Activated CD8-positive, alpha-beta T cell treated with anti-CD3 and anti-CD28 coated beads, Interleukin-2, amount 10 ng/mL, durations not matched to agents 7 days and 5 days (primary cell): Measurements from ENCODE around the gene PSMG4. TPM values are rescaled to one million over a fixed set of nuclear protein-coding genes. Genes with fewer than 3 reads are reported as not detected.

Experiments
- ATAC-seq: fragments of 150-1000 bp; cut with Tn5 transposase; one replicate; pipeline ENCODE4 v1.10.0; 2021; ENCODE audit warnings: moderate library complexity
- CTCF ChIA-PET: fragments of 350-600 bp; sonication (Branson Sonifier 250); formaldehyde crosslinking; loops from one replicate; lab custom pipeline; 2021; ENCODE audit warnings: antibody characterized with exemption; lab: Charles Lee
- POLR2A ChIA-PET: fragments of 350-600 bp; sonication (Branson Sonifier 250); formaldehyde crosslinking; loops from one replicate; lab custom pipeline; 2021; ENCODE audit warnings: antibody characterized with exemption; lab: Charles Lee
- DNase-seq: peaks from one replicate; pipeline ENCODE4 v3.0.0-alpha.2; 2020
- H3K27ac Mint-ChIP-seq: one replicate; pipeline ENCODE4 v1.8.0; 2021; ENCODE audit warnings: mild to moderate bottlenecking, mixed read lengths
- H3K27me3 Mint-ChIP-seq: one replicate; pipeline ENCODE4 v1.8.0; 2021; ENCODE audit warnings: low read depth, mixed read lengths
- H3K36me3 Mint-ChIP-seq: one replicate; pipeline ENCODE4 v1.8.0; 2021; ENCODE audit warnings: low read depth, mixed read lengths
- H3K4me1 Mint-ChIP-seq: one replicate; pipeline ENCODE4 v1.8.0; 2021; ENCODE audit warnings: low read depth, mixed read lengths
- H3K4me3 Mint-ChIP-seq: one replicate; pipeline ENCODE4 v1.8.0; 2021; ENCODE audit warnings: mild to moderate bottlenecking, mixed read lengths
- H3K9me3 Mint-ChIP-seq: one replicate; pipeline ENCODE4 v1.8.0; 2022; ENCODE audit warnings: mixed read lengths; ENCODE audit not compliant: insufficient read depth
- total RNA-seq, 2 experiments: library from RNA; stranded (reverse); gene quantifications; one replicate each; pipeline ENCODE4 v1.2.3, GENCODE V29; 2021

The PSMG4 gene, protein sequence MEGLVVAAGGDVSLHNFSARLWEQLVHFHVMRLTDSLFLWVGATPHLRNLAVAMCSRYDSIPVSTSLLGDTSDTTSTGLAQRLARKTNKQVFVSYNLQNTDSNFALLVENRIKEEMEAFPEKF
- 10 to 100 TPM; 35.3 to 35.5 TPM for total RNA-seq

DNA sequence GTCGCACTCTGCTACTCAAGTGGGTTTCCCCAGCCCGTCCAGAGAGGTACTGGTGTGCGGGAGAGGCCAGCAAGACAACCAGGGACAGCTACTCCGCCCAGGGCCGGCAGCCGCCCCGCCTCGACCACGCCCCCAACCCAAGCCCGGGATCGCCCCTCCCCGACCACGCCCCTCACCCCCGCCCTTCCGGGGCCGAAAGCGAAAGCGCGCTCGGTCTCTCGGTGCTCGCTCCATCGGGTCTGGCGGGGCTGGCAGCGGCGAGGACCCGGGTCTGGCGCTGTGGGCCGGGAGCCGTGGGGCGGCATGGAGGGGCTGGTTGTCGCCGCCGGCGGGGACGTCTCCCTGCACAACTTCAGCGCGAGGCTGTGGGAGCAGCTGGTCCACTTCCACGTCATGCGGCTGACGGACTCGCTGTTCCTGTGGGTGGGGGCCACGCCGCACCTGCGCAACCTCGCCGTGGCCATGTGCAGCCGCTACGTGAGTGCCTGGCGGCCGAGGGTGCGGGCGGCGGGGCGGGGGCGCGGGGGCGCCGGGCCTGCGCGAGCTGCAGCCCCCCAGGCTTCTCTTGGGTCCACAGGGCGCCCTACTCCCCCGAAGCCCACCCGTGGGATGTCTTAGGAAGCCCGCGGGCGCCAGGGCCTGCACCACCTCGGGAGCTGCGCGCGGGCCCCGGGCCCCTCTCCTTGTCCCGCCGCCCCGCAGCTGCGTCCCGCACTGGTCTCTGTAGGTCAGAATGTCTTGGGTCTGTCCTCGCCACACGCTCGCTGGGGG, at the start of gene PSMG4:
Gene PSMG4, plus strand, starts transcription at position 228 of the 771 bp plus-strand sequence. Its CDS starts 76 bp downstream, at position 304.
- ATAC-seq (peak; percentile 82), DNase-seq (peak; percentile 94)
- CTCF ChIA-PET = interaction anchor here (1.0 to 1.4 kb wide), 5 partner anchors 8 to 152 kb away, joined by 3 to 12 read pairs (median 3); no protein-coding TSS in a partner anchor
- H3K36me3 Mint-ChIP-seq = peaks cover 19% of the 10 kb centered on the region
- peak within 1 kb of the TSS; percentile 95 for H3K4me3 Mint-ChIP-seq
- peak within 1 kb of the TSS; percentile 88 for H3K27ac Mint-ChIP-seq
- H3K9me3 Mint-ChIP-seq = no peaks in the 10 kb centered on the region
- peaks cover 31% of the 10 kb centered on the region for H3K4me1 Mint-ChIP-seq
- POLR2A ChIA-PET = interaction anchor here (1.0 to 1.6 kb wide), 2 partner anchors 195 to 461 kb away, joined by 3 to 4 read pairs; no protein-coding TSS in a partner anchor
- peaks cover 13% of the 10 kb centered on the region for H3K27me3 Mint-ChIP-seq

GRCh38 chr6:3209114-3210023, 49.4 kb upstream of the PSMG4 start:
- ATAC-seq (peak; percentile 60), DNase-seq (no peak)
- Mint-ChIP-seq H3K27ac (no peak overlapping the region), H3K9me3 (no peaks in the 10 kb centered on the region), H3K4me1 (peaks cover 8% of the 10 kb centered on the region), H3K36me3 (no peaks in the 10 kb centered on the region), H3K27me3 (peaks cover 17% of the 10 kb centered on the region), H3K4me3 (no peak overlapping the region)
- ChIA-PET CTCF (interaction anchor here (0.9 to 1.9 kb wide), 2 partner anchors 42 to 52 kb away, joined by 3 to 6 read pairs; partner anchors contain the start of gene TUBB2A), POLR2A (interaction anchor here (1.2 kb wide), 1 partner anchor 13 kb away, joined by 4 read pairs; no protein-coding TSS in a partner anchor)

GRCh38 chr6:3210024-3210610, 48.6 kb upstream of the PSMG4 start:
- H3K27me3 Mint-ChIP-seq = peaks cover 19% of the 10 kb centered on the region
- ChIA-PET CTCF (interaction anchor here (0.9 to 1.9 kb wide), 2 partner anchors 41 to 53 kb away, joined by 3 to 6 read pairs; partner anchors contain the start of gene TUBB2A), POLR2A (no interaction called here)
- no peaks in the 10 kb centered on the region for H3K36me3 Mint-ChIP-seq
- H3K9me3 Mint-ChIP-seq = no peaks in the 10 kb centered on the region
- ATAC-seq (no peak), DNase-seq (no peak)
- no peak overlapping the region for H3K4me3 Mint-ChIP-seq
- peaks cover 8% of the 10 kb centered on the region for H3K4me1 Mint-ChIP-seq
- H3K27ac Mint-ChIP-seq = no peak overlapping the region

DNA sequence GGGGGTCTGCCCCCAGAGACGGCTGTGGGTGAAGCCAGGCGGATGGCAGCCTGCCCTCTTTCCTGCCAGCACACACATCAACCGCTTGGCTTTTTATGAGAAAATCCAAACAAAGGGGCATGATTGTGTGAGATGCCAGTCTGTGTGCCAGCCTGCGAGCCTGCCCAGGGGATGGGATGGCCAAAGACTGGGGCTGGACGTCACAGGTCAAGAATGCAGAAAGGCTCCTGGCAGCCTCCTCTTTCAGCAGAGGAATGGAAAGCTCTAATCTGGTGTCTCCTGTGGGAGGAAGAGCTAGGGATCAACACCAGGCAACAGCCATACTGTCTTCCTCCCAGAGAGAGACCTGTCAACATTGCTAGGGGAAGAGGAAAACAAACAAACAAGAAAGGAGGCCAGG, 47.1 kb upstream of the PSMG4 start:
- ATAC-seq = no peak
- no peaks in the 10 kb centered on the region for H3K36me3 Mint-ChIP-seq
- no peaks in the 10 kb centered on the region for H3K9me3 Mint-ChIP-seq
- H3K27me3 Mint-ChIP-seq = peaks cover 17% of the 10 kb centered on the region
- ChIA-PET POLR2A (no interaction called here), CTCF (interaction anchor here (1.4 kb wide), 1 partner anchor 15 kb away, joined by 3 read pairs; no protein-coding TSS in a partner anchor)
- DNase-seq = no peak
- H3K27ac Mint-ChIP-seq = no peak overlapping the region
- peaks cover 8% of the 10 kb centered on the region for H3K4me1 Mint-ChIP-seq
- H3K4me3 Mint-ChIP-seq = no peak overlapping the region

DNA sequence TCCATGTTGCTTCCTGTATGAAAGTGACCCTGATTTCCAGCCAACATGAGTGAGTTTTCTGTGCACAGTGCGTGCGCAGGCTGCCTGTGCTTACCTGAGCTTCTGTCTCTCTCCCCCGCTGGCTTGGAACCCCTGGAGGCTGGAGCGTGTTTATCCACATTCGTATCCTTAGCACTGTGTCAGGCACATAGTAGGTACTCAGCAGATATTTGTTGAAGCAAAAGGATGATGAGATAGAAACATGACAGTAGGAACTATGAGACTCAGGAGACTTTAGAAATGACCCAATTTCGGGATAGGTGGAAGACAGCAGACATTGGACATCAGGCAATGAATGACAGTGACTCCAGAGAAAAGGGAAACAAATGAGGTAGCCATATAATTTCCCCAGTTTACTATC, 46.5 kb upstream of the PSMG4 start:
- no peak for DNase-seq
- no peaks in the 10 kb centered on the region for H3K36me3 Mint-ChIP-seq
- H3K4me3 Mint-ChIP-seq = no peak overlapping the region
- ChIA-PET POLR2A (no interaction called here), CTCF (interaction anchor here (1.4 kb wide), 1 partner anchor 16 kb away, joined by 3 read pairs; no protein-coding TSS in a partner anchor)
- ATAC-seq = no peak
- H3K27me3 Mint-ChIP-seq = peaks cover 14% of the 10 kb centered on the region
- H3K27ac Mint-ChIP-seq = no peak overlapping the region
- H3K9me3 Mint-ChIP-seq = no peaks in the 10 kb centered on the region
- peaks cover 8% of the 10 kb centered on the region for H3K4me1 Mint-ChIP-seq

DNA sequence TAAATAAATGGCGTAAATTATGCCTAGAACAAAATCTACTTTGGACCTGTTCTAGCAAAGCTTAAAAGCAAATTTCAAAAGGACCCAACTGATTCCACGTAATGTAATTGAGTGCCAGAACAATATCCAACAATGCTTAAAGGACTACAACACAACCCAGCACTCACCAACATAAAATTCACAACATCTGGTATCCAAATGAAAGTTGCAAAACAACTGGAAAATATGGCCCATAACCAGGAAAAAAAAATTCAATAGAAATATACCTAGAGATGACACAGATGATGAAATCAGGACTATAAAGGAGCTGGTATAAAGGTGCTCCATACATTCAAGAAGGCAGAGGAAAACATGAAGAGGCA, 45.4 kb upstream of the PSMG4 start:
- H3K27me3 Mint-ChIP-seq = peaks cover 18% of the 10 kb centered on the region
- peaks cover 8% of the 10 kb centered on the region for H3K4me1 Mint-ChIP-seq
- CTCF ChIA-PET = interaction anchor here (1.4 kb wide), 1 partner anchor 17 kb away, joined by 3 read pairs; no protein-coding TSS in a partner anchor
- no peaks in the 10 kb centered on the region for H3K36me3 Mint-ChIP-seq
- ATAC-seq (no peak), DNase-seq (no peak)
- no peak overlapping the region for H3K4me3 Mint-ChIP-seq
- H3K27ac Mint-ChIP-seq = no peak overlapping the region
- POLR2A ChIA-PET = no interaction called here
- H3K9me3 Mint-ChIP-seq = no peaks in the 10 kb centered on the region

DNA sequence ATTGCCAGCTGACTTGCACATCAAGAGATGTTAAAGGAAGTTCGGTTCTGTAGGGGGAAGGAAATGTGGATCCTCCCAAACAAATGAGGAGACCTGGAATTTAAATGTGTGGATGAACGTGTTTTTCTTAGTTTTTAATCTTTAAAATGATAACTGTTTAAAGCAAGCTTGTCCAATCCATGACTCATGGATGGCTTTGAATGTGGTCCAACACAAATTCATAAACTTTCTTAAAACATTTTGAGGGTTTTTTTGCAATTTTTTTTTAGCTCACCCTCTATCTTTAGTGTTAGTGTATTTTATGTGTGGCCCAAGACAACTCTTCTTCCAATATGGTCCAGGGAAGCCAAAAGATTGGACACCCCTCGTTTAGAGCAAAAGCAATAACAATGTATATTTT, 43.8 kb upstream of the PSMG4 start:
- no peak overlapping the region for H3K27ac Mint-ChIP-seq
- CTCF ChIA-PET = interaction anchor here (1.1 kb wide), 1 partner anchor 37 kb away, joined by 4 read pairs; no protein-coding TSS in a partner anchor
- POLR2A ChIA-PET = no interaction called here
- H3K4me3 Mint-ChIP-seq = no peak overlapping the region
- ATAC-seq (no peak), DNase-seq (no peak)
- H3K9me3 Mint-ChIP-seq = no peaks in the 10 kb centered on the region
- no peaks in the 10 kb centered on the region for H3K4me1 Mint-ChIP-seq
- peaks cover 23% of the 10 kb centered on the region for H3K27me3 Mint-ChIP-seq
- H3K36me3 Mint-ChIP-seq = no peaks in the 10 kb centered on the region

GRCh38 chr6:3217286-3217685, 41.5 kb upstream of the PSMG4 start:
- Mint-ChIP-seq H3K27ac (no peak overlapping the region), H3K4me3 (no peak overlapping the region), H3K27me3 (peaks cover 31% of the 10 kb centered on the region), H3K9me3 (no peaks in the 10 kb centered on the region), H3K36me3 (no peaks in the 10 kb centered on the region), H3K4me1 (no peaks in the 10 kb centered on the region)
- POLR2A ChIA-PET = no interaction called here
- DNase-seq (no peak), ATAC-seq (no peak)
- CTCF ChIA-PET = no interaction called here

DNA sequence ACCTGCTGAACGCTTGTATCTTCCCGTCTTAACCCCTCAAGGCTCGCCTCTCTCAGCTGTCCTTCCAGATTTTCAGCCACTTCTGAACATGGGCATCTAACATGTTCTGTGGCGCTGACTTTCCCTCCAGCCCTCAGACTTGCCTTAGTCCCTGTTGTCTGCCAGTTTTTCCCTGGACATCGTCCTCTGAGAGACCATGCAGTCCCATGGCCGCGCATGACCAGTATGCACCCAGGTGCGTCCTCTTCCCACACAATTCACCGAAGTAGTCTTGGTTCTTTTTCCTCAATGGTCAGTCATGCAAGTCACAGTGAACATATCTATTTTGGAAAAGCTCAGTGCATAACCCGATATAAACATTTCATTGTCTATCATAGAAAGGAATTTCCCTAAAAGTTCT, 40.5 kb upstream of the PSMG4 start:
- no peak for ATAC-seq
- no peak overlapping the region for H3K4me3 Mint-ChIP-seq
- H3K27ac Mint-ChIP-seq = no peak overlapping the region
- no peaks in the 10 kb centered on the region for H3K9me3 Mint-ChIP-seq
- peaks cover 29% of the 10 kb centered on the region for H3K27me3 Mint-ChIP-seq
- CTCF ChIA-PET = no interaction called here
- no peaks in the 10 kb centered on the region for H3K36me3 Mint-ChIP-seq
- no peaks in the 10 kb centered on the region for H3K4me1 Mint-ChIP-seq
- DNase-seq = no peak
- POLR2A ChIA-PET = no interaction called here

- ATAC-seq (no peak), DNase-seq (no peak)
- no peak overlapping the region for H3K4me3 Mint-ChIP-seq
- H3K27ac Mint-ChIP-seq = no peak overlapping the region
- peaks cover 36% of the 10 kb centered on the region for H3K27me3 Mint-ChIP-seq
- H3K9me3 Mint-ChIP-seq = no peaks in the 10 kb centered on the region
- CTCF ChIA-PET = no interaction called here
- POLR2A ChIA-PET = no interaction called here
- H3K36me3 Mint-ChIP-seq = no peaks in the 10 kb centered on the region
- no peaks in the 10 kb centered on the region for H3K4me1 Mint-ChIP-seq
Observed at GRCh38 chr6:3220366-3220765, 38.4 kb upstream of the PSMG4 start.

DNA sequence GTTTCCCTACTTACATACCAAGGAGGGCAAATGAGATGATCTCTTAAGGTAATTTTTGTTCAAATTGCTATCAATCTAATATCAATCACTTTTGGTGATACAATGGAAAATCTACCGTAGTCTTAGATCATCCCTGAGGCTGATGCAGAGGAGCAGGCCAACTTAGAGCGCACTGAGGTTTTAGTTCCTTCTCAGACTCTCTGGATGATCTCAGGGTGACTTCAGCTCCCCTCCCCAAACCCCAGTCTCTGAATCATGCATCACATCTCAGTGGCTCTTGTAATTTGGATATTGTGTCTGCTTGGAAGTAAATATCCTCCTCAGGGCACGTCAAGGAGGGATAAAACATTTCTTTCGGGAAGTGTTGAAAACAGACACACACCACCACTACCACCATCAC, 37.2 kb upstream of the PSMG4 start:
- Mint-ChIP-seq H3K27ac (peak overlapping the region; percentile 53), H3K36me3 (no peaks in the 10 kb centered on the region), H3K4me1 (peaks cover 2% of the 10 kb centered on the region), H3K9me3 (no peaks in the 10 kb centered on the region), H3K4me3 (no peak overlapping the region), H3K27me3 (peaks cover 47% of the 10 kb centered on the region)
- DNase-seq (no peak), ATAC-seq (no peak)
- POLR2A ChIA-PET = no interaction called here
- CTCF ChIA-PET = no interaction called here
